ENCODE results near the gene COL6A6.

- TF ChIP-seq CTCF (conservative IDR thresholded peaks at IDR 0.05; ENCODE audit: low read depth, low read length) (no peak), EZH2 (IDR thresholded peaks at IDR 0.05; ENCODE audit: borderline replicate concordance, low read depth, low read length, poor library complexity, severe bottlenecking) (no peak)
Observed at GRCh38 chr3:130546920-130547679, 30.1 kb downstream of the COL6A6 start.

Measured in A673 (cell line).